C4-2B (cell line): Measurements from ENCODE around the gene SLC16A5.
"Not testable (repeated sequence)": the region's sequence is repeated elsewhere in the genome, so short reads cannot be mapped to it uniquely, and the experiment has no call there.

Experiments
- ZFX ChIP-seq: fragments of 450-650 bp; IDR thresholded peaks from 2 replicates; pipeline ENCODE4 v1.6.1; 2017
- TF ChIP-seq, protein P1 (sequence below): fragments of 450-650 bp; conservative IDR thresholded peaks from 2 replicates; pipeline ENCODE4 v1.5.1; 2017; ENCODE audit warnings: mild to moderate bottlenecking

DNA sequence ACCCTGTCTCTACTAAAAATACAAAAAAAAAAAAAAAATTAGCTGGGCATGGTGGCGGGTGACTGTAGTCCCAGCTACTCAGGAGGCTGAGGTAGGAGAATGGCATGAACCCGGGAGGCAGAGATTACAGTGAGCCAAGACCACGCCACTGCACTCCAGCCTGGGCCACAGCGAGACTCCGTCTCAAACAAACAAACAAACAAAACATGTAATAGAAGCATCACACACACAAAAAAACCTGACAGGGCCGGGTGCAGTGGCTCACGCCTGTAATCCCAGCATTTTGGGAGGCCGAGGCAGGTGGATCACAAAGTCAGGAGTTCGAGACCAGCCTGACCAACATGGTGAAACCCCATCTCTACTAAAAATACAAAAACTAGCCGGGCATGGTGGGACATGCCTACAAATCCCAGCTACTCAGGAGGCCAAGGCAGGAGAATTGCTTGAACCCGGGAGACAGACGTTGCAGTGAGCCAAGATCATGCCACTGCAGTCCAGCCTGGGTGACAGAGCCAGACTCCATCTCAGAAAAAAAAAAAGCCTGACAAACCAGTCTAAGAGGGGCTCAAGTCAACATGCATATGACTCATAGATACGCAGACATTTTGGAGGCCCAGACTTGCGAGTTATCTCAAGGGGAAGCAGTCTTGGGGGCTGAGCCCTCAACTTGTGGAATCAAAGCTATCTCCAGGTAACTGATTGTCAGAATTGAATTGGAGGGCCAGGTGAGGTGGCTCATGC lies 46.0 kb downstream of the SLC16A5 start:
- TF ChIP-seq, protein P1, sequence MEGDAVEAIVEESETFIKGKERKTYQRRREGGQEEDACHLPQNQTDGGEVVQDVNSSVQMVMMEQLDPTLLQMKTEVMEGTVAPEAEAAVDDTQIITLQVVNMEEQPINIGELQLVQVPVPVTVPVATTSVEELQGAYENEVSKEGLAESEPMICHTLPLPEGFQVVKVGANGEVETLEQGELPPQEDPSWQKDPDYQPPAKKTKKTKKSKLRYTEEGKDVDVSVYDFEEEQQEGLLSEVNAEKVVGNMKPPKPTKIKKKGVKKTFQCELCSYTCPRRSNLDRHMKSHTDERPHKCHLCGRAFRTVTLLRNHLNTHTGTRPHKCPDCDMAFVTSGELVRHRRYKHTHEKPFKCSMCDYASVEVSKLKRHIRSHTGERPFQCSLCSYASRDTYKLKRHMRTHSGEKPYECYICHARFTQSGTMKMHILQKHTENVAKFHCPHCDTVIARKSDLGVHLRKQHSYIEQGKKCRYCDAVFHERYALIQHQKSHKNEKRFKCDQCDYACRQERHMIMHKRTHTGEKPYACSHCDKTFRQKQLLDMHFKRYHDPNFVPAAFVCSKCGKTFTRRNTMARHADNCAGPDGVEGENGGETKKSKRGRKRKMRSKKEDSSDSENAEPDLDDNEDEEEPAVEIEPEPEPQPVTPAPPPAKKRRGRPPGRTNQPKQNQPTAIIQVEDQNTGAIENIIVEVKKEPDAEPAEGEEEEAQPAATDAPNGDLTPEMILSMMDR, result not testable (repeated sequence)
- TF ChIP-seq ZFX, result not testable (repeated sequence)
